Effector CD8-positive, alpha-beta T cell (primary cell): ENCODE results near the gene SZT2.
A peak's percentile ranks its signal among the peaks of the same experiment; 100 is the strongest.
"Not testable (repeated sequence)": the region's sequence is repeated elsewhere in the genome, so short reads cannot be mapped to it uniquely, and the experiment has no call there.

ENCODE experiments used
- DNase-seq: peaks from one replicate; lab custom pipeline; 2025; lab: John Stamatoyannopoulos, UW

SZT2 gene

DNA sequence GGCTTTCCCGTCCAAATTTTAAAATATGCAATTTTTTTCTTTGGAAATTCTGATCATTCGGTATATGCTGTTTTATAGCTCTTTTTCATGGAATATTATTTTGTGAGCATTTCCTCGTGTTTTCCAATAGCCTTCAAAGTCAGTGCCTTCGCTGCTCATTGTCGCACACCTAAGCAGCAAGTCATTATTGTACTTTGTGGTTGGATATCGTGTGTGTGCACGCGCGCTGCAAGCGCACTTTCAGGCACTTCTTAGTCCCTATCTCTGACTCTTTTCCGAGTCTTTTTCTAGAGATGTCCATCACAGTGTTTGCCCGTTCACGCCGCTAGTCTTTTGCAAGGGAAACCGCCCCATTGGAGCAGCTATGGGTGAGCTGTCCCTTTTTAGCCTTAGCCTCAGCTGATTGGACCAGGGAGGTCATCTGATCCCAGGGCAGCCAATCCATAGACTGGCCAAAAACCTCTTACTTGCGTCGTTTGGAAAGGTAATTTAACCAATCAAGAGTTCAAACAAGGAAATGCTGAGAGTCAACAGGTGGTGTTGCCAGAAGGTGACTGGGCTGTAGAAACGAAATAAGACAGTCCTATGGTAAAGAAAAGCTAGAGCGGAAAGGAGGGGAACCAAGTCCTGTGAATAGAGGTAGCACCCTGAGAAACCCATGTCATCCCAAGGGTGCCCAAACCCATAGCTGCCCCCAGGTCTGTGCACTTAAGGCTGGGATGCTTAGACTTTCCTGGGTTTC, 64.7 kb downstream of the SZT2 start:
- peak; percentile 30 for DNase-seq

GRCh38 chr1:43455213-43455889, 65.7 kb downstream of the SZT2 start:
- no peak for DNase-seq

GRCh38 chr1:43458379-43458778, 68.7 kb downstream of the SZT2 start:
- DNase-seq = not testable (repeated sequence)

DNA sequence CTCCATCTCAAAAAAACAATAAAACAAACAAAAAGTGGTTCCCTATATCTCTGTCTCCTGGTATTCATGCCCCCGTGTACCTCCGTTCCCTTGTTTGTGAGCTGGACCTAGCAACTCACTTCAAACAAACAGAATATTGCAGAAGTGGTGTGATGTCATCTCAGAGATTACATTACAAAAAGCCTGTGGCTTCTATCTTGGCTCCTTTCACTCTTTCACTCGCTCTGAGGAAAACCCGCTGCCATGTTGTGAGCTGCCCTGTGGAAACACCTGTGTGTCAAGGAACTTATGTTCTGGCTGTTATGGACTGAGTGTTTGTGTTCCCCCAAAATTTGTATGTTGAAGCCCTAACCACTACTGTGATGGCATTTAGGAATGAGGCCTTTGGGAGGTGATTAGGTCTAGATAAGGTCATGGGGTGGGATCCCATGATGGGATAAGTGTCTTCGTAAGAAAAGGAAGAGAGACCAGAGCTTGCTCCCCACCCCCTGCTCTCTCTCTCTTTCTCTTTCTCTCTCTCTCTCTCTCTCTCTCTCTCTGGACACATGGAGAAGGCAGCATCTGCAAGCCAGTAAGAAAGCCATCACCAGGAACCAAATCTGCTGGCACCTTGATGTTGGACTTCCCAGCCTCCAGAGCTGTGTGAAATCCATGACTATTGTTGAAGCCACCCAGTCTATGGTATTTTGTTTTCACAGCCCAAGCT, 71.4 kb downstream of the SZT2 start:
- no peak for DNase-seq

GRCh38 chr1:43463479-43463878, 73.8 kb downstream of the SZT2 start:
- no peak for DNase-seq

GRCh38 chr1:43464681-43465504, 75.2 kb downstream of the SZT2 start:
- no peak for DNase-seq

GRCh38 chr1:43465505-43466067, 75.9 kb downstream of the SZT2 start:
- no peak for DNase-seq

DNA sequence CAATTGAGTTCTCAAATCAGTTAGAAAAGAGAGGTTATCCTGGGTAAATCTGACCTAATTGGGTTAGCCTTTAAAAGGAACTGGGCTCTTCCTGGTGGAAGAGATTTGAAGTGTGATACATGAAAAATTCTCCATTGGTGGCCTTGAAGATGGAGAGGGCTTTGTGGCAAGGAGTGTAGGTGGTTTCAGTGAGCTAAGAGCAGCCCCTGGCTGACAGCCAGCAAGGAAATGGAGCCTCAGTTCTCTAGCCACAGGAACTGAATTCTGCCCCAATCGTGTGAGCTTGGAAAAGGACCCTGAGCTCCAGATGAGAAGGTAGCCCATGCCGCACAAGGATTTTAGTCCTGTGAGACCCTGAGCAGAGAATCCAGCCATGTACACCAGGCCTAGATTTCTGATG, 76.7 kb downstream of the SZT2 start:
- no peak for DNase-seq

- DNase-seq = no peak
These were observed 78.7 kb downstream of the SZT2 start for GRCh38 chr1:43468414-43468813.

- DNase-seq = no peak
These were observed 80.2 kb downstream of the SZT2 start for GRCh38 chr1:43469932-43470331.

DNA sequence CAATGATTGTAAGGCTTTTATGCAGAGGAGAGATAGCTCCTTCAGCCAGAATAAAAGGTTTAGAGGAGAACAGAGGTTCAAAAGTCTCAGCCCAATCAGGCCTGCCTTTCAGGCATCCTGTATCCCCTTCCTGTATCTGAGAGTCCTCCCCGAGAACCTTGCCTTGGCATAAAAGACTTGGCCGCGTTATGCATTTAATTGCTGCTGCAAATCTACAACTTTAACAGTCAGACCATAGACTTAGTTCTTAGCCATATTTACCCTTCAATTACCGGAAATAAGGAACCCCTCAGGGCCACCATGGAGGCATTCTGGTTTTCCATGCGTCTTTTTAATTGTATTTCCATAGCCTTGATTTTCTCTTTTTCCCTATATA, 82.4 kb downstream of the SZT2 start:
- DNase-seq = no peak

DNA sequence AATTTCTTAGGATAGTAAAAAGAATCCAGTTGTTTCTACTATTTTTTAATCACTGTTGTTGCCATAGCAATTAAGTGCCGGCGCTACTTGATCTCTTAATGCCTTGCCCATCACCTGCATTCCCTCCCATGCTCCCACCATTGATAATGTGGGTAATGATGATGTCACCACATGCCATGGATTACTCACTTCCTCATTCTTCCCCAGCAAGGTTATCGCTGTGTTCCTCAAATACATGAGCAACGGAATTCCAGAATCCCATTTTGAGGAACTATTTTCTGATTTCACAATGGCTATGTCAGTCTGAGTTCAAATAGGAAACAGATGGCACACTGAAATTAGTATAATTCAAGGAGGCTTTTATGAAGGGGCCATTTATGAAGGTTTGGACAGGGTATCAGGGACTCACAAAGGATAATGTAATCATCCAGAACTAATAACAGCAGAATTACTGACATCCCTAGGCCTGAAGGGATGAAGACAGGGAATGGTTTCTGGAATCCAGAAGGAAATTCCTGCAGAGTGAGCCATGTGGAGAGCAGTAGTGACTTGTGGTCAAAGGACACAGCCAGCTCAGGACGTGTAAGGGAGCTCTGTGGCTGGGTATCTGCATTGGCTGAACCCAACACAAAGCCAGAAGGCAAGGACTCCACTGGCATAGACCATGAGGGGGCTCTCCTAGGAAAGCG, 82.9 kb downstream of the SZT2 start:
- DNase-seq = not testable (repeated sequence)

- no peak for DNase-seq
These were observed 83.8 kb downstream of the SZT2 start for GRCh38 chr1:43473463-43473862.

DNA sequence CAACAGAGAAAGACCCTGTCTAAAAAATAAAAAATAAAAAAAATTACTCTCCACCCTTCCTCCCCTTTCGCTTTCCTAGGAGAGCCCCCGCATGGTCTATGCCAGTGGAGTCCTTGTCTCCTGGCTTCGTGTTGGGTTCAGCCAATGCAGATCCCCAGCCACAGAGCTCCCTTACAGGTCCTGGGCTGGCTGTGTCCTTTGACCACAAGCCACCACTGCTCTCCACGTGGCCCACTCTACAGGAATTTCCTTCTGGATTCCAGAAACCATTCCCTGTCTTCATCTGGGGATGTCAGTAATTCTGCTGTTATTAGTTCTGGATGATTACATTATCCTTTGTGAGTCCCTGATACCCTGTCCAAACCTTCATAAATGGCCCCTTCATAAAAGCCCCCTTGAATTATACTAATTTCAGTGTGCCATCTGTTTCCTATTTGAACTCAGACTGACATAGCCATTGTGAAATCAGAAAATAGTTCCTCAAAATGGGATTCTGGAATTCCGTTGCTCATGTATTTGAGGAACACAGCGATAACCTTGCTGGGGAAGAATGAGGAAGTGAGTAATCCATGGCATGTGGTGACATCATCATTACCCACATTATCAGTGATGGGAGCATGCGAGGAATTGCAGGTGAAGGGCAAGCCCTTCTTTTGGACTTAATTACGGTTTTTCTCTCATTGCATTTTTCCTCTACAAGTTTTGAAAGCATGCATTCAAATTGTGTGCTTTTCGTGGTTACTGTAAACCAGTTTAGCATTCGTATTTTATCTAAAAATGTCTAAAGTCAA, 86.1 kb downstream of the SZT2 start:
- not testable (repeated sequence) for DNase-seq

DNA sequence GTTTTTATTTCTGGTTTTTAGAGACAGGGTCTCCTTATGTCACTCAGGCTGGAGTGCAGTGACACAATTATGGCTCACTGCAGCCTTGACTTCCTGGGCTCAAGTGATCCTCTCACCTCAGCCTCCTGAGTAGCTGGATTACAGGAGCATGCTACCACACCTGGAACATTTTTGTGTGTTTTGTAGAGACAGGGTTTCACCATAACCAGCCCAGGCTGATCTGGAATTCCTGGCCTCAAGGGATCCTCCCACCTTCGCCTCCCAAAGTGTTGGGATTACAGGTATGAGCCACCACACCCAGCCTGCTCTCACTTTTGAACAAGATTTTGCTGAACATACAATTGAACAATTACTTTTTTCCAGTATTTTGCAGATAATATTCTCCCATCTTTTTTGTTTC, 88.0 kb downstream of the SZT2 start:
- DNase-seq = no peak

- DNase-seq = no peak
These were observed 89.7 kb downstream of the SZT2 start for GRCh38 chr1:43479414-43479813.

GRCh38 chr1:43481491-43481890, 91.8 kb downstream of the SZT2 start:
- no peak for DNase-seq

DNA sequence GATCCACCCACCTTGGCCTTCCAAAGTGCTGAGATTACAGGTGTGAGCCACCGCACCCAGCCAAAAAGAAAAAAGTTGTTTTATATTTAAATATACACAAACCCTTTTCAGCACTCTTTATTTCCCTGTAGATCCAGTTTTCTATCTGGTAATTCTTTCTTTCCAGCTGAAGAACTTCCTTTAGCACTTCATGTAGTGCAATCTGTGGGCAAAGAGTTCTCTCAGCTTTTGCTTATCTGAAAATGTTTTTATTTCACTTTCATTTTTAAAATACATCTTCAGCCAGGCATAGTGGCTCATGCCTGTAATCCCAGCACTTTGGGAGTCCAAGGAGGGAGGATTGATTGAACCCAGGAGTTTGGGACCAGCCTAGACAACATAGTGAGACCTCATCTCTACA, 92.5 kb downstream of the SZT2 start:
- DNase-seq = no peak

GRCh38 chr1:43484367-43484766, 94.7 kb downstream of the SZT2 start:
- no peak for DNase-seq

GRCh38 chr1:43488165-43488564, 98.5 kb downstream of the SZT2 start:
- no peak for DNase-seq
